GM19043 (cell line): Measurements from ENCODE around the gene ZNF830.
"Not testable (repeated sequence)": the region's sequence is repeated elsewhere in the genome, so short reads cannot be mapped to it uniquely, and the experiment has no call there.

Experiments used
- ATAC-seq: cut with Tn5 transposase; IDR thresholded peaks from one replicate; pipeline ENCODE4 v1.9.1; 2021; ENCODE audit warnings: low read depth; ENCODE audit not compliant: unreplicated experiment

The ZNF830 gene

DNA sequence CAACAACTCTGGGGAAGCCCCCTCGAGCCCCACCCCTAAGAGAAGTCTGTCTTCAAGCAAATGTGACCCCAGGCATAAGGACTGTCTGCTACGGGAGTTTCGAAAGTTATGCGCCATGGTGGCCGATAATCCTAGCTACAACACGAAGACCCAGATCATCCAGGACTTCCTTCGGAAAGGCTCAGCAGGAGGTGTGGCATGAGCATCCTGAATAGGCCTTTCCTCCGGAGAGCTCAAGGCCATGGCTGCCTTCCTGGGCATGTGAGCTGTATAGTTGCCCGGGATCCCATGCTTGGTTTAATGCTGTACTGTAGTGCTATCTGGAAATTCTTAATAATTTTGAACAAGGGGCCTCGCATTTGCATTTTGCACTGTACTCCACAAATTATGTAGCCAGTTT is 28.1 kb downstream of the ZNF830 start:
- ATAC-seq, result no peak

DNA sequence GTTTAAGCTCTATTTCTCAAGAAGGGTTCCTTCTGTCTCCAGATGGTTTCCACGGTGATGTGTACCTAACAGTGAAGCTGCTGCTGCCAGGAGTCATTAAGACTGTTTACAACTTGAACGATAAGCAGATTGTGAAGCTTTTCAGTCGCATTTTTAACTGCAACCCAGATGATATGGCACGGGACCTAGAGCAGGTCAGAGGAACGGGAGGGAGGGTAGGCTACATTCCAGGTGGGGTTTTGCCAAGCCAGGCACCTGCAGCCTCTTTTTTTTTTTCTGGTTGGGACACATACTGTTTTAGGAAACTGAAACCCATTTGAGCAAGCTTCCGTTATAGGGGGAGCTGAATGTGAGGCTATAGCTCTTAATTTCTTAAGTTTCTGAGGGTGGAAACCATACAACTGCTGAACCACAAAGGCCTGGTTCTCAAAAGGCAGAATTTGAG is 29.6 kb downstream of the ZNF830 start:
- no peak for ATAC-seq

- no peak for ATAC-seq
Observed at GRCh38 chr17:34991606-34992005, 30.3 kb downstream of the ZNF830 start.

- no peak for ATAC-seq
Observed at GRCh38 chr17:34993031-34993430, 31.7 kb downstream of the ZNF830 start.

DNA sequence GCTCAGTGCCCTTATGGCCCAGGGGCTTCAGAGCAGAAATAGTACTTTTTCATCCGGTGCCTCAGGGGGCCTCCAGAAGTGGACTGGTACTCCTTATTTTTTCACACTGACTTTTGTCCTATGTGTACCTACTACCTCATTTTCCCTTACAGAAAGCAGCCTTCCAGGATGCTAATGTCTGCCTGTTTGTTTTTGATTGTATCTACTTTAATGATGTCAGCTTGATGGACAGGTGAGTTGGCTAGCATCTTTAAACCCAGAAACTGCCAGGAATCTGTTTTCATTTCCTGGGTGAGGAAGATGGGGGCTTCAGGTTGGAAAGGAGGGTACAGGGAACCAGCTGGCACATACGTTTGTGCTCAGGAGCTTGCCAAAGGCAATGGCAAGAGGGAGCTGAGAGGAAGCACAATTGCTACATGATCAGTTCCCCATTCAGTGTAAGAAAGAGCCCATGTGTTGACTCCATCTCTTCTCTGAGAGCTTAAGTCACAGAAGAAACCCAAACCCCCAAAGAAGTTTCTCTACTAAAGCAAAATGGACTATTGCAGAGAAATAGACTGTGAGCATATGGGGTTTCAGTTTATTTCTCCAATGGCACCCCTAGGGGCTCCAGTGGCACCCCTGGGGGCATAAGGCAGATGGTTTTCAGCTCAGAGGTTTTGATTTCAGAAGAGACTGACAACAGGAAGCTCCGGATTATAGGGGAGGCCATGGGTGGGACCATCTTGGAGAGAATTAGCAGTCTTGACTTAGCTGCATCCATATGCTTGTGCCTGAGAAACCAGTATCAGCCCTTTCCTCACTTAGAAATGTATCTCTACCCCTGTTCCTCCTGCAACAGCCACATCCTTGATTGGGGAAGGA is 35.3 kb downstream of the ZNF830 start:
- no peak for ATAC-seq

- ATAC-seq, result no peak
Observed at GRCh38 chr17:34997355-34997862, 36.1 kb downstream of the ZNF830 start.

DNA sequence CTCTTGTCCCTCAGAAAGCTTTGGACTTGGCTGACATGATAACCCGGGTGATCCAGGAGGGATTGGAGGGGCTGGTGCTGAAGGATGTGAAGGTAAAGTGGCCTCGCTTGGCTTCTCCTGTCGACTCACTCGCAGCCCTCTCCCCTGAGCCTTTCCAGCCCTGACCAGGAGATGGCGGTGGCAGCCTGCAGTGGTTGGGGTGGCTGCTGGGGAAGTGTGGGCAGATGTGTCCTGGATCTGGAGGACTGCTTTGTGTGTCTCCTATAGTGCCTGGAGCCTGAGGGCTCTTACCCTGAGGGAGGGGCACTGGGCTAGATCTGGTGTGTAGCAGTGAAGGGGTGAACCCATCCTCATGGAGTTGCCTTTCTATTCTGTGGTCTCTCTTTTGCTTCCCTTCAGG is 36.9 kb downstream of the ZNF830 start:
- no peak for ATAC-seq

- no peak for ATAC-seq
Observed at GRCh38 chr17:34999456-34999855, 38.1 kb downstream of the ZNF830 start.

GRCh38 chr17:35000965-35001364 is 39.6 kb downstream of the ZNF830 start:
- ATAC-seq, result not testable (repeated sequence)

GRCh38 chr17:35001549-35001948 is 40.2 kb downstream of the ZNF830 start:
- ATAC-seq, result no peak

DNA sequence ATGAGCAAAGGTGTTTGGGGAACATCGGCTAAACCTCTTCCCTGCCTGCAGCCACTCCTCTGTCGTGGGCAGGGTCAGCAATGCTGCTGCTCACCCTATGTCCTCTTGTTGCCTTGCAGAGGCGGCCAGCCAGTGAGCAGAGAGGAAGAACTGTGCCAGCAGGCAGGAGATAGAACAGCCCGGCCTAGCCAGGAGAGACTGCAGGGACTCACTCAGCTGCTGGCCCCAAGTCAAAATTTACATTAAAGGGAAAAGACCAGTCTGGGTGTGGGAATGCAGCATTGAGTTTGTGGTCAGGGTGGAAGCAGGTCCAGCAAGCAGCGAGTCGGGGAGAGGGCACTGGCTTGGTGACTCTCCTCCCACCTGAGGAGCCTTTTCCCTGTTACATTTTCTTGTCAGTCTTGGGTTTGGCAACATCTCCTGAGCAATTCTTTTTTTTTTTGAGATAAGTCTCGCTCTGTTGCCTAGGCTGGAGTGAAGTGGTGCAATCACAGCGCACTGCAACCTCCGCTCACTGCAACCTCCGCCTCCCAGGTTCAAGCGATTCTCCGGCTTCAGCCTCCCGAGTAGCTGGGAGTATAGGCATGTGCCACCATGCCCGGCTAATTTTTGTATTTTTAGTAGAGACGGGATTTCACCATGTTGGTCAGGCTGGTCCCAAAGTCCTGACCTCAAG is 41.7 kb downstream of the ZNF830 start:
- no peak for ATAC-seq

GRCh38 chr17:35003778-35004177 is 42.4 kb downstream of the ZNF830 start:
- no peak for ATAC-seq

DNA sequence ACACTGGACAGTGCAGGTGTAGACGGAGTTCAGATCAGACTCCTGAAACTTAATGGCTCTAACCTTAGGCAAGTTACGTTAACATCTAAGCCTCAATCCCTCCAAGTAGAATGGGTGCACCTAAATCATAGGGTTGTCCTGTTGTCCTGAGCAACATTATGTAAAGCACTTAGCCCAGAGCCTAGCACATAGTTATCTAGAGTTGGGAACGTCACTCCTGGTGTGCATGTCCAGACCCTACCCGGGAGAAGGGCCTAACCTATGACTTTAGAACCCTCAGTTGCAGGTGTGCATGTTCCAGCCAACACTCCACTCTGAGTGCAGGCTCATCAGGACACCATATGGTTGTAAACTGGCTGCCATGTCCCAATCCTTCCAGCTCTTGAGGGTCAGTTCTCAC is 45.0 kb downstream of the ZNF830 start:
- no peak for ATAC-seq

- ATAC-seq, result no peak
Observed at GRCh38 chr17:35006961-35007360, 45.6 kb downstream of the ZNF830 start.

DNA sequence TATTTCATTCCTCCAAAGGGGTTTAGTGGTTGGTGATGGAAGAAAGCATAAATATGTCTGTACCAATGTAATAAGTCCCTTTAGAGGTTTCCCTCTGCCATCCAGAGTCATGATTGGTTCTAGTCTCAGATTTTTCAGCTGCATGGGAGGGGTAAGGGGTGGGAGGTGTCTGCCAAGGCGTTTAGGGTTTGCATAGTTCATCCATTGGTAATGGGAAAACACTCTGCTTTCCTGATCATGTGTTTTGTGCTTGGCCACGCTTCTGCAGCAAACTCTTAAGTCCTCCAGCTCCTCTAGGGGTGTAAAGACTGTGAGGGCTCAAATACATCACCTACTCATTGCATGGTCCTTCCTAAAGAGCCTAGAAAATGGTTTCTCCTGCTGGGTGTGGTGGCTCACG is 48.8 kb downstream of the ZNF830 start:
- ATAC-seq, result no peak

DNA sequence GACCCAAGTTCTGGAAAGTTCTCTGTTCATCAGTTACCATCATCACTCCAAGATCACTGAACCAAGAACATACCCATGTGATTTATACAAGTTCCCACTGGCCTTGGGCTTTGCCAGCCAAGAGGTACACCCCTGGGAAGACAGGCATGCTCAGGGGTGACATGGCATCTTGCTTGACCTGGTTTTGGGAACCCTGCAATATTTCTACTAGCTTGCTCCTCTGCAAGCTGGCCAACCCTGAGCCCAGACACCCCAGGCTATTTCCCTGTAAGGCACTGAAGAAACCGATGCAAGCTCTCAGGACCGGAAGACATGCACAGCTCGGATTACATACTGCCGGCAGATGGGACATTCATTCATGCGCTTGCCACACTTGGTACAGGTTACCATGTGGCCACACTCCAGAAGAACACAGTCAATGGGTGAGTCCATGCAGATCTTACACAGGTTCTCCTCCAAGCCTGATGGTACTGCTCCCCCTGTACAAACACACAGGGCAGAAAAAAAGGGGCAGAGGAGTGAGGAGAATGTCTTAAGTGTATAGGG is 50.4 kb downstream of the ZNF830 start:
- no peak for ATAC-seq
